GM15510 (cell line): ENCODE data around the gene KLHL7.

ENCODE experiments used
- POLR2A ChIP-seq: IDR thresholded peaks from 3 replicates; pipeline ENCODE4 v1.6.1; 2011; ENCODE audit warnings: borderline replicate concordance; ENCODE audit not compliant: insufficient read length; ENCODE audit errors: extremely low read depth

KLHL7 gene

DNA sequence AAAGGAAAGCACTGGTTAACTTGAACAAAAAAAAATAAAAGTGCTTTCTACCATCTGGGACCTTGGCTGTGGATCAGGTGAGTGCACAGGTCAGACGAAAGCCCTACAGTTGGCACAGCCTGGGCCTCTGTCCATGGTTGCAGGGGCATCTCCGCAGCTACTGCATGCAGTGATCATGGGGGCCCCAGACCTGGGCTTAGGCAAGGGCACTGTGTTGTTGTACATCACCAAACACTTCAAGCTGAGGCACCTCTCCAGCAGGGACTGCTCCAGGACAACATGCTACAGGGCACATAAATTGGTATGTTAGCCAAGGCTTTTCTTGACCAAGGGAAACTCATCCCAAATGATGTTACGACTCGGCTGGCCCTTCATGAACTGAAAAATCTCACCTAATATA, 23.5 kb downstream of the KLHL7 start:
- no peak for TF ChIP-seq POLR2A

GRCh38 chr7:23133797-23134196, 28.2 kb downstream of the KLHL7 start:
- TF ChIP-seq POLR2A, result no peak

GRCh38 chr7:23135755-23136154, 30.2 kb downstream of the KLHL7 start:
- no peak for TF ChIP-seq POLR2A

- TF ChIP-seq POLR2A, result no peak
These were observed 30.6 kb downstream of the KLHL7 start for GRCh38 chr7:23136216-23136615.

- TF ChIP-seq POLR2A, result no peak
These were observed 52.1 kb downstream of the KLHL7 start for GRCh38 chr7:23157679-23158078.

GRCh38 chr7:23158546-23158945, 53.0 kb downstream of the KLHL7 start:
- TF ChIP-seq POLR2A, result no peak

- no peak for TF ChIP-seq POLR2A
These were observed 55.9 kb downstream of the KLHL7 start for GRCh38 chr7:23161482-23161881.

- no peak for TF ChIP-seq POLR2A
These were observed 59.3 kb downstream of the KLHL7 start for GRCh38 chr7:23164846-23165245.

GRCh38 chr7:23165316-23165715, 59.7 kb downstream of the KLHL7 start:
- TF ChIP-seq POLR2A, result no peak

DNA sequence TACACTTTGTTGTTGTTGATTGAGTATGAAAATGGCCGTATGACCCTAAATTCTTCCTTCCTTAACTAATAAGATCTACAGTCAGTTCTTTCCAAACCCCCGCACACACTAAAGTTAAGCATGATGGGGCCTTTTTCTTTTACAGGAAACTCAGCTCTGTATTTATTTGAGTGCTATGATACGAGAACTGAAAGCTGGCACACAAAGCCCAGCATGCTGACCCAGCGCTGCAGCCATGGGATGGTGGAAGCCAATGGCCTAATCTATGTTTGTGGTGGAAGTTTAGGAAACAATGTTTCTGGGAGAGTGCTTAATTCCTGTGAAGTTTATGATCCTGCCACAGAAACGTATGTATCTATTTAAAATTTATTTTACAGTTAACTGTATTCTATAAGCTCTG, 62.1 kb downstream of the KLHL7 start:
- no peak for TF ChIP-seq POLR2A

GRCh38 chr7:23168111-23168885, 62.7 kb downstream of the KLHL7 start:
- no peak for TF ChIP-seq POLR2A

DNA sequence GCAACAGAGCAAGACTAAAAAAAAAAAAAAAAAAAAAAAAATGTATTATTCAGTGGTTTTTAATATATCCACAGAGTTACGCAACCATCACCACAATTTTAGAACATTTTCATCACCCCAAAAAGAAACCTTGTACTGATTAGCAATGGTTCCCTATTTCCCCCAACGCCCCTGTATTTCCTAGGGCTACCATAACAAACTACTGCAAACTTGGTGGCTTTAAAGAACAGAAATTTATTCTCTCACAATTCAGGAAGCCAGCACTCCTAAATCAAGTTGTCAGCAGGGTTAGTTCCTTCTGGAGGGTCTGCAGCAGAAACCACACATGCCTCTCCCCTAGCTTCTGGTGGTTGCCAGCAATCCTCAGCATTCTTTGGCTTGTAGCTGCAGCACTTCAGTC, 70.4 kb downstream of the KLHL7 start:
- no peak for TF ChIP-seq POLR2A

DNA sequence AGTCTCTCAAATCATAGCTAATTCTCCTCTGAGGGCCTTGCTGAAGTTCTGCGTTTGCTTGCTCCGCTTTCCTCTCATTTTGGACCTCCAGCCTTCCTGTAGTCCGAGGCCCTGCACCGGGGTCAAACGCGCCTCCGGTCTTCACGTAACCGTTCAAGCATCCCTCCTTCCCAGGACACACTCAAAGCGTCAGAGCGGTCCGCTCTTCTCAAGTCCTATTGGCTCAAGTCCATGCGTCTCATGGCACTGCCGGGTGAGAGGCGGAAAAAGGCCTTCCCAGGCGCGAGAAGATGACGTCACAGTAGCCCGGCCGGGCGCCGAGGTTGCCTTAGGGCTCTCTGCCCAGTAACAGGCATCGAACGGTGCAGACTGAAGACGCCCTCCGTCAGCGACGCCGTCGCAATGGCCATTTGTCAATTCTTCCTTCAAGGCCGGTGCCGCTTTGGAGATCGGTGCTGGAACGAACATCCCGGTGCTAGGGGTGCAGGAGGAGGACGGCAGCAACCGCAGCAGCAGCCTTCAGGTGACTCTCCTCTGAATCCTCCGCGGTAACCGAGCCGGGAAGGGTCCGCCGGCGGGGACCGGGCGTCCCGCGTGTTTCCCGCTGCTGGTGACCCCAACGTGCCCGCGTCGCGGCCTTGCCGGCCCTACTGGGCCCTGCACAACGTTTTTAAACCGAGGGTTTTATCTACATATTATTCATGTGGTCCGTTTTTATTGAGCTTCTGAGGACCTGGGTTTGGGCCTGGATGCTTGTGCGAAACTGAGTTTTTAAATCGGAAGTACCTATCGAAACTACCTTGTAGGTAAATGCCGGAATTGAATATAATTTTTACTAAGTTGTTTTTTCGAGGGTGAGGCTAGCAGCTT, 76.3 kb downstream of the KLHL7 start, which contains the start of gene NUP42:
Gene NUP42 (plus strand): TSS at position 365 of the 870 bp plus-strand sequence. CDS start 38 bp downstream, at position 403.
- TF ChIP-seq POLR2A, result peak; percentile 82

GRCh38 chr7:23183279-23184012, 77.9 kb downstream of the KLHL7 start:
- no peak for TF ChIP-seq POLR2A

- TF ChIP-seq POLR2A, result no peak
These were observed 78.7 kb downstream of the KLHL7 start for GRCh38 chr7:23184291-23184690.
